Fibroblast of mammary gland (primary cell): Measurements from ENCODE around the gene THAP5.

Source experiments
- DNase-seq: peaks from one replicate; pipeline ENCODE4 v3.0.0-alpha.2; 2010; ENCODE audit warnings: low read depth
- H3K4me3 ChIP-seq: 2 replicates; pipeline ENCODE4 v1.5.1; 2011; ENCODE audit warnings: low read depth, mild to moderate bottlenecking, low read length, moderate library complexity; ENCODE audit not compliant: control insufficient read depth
- CTCF ChIP-seq: conservative IDR thresholded peaks from 2 replicates; pipeline ENCODE4 v1.5.1; 2011; ENCODE audit warnings: low read depth, low read length, inconsistent platforms; ENCODE audit not compliant: control insufficient read depth, insufficient read depth

THAP5 gene

GRCh38 chr7:108609643-108610042 lies 40.1 kb upstream of the THAP5 start:
- no peak for DNase-seq
- no peak overlapping the region for H3K4me3 ChIP-seq
- TF ChIP-seq CTCF, result no peak

DNA sequence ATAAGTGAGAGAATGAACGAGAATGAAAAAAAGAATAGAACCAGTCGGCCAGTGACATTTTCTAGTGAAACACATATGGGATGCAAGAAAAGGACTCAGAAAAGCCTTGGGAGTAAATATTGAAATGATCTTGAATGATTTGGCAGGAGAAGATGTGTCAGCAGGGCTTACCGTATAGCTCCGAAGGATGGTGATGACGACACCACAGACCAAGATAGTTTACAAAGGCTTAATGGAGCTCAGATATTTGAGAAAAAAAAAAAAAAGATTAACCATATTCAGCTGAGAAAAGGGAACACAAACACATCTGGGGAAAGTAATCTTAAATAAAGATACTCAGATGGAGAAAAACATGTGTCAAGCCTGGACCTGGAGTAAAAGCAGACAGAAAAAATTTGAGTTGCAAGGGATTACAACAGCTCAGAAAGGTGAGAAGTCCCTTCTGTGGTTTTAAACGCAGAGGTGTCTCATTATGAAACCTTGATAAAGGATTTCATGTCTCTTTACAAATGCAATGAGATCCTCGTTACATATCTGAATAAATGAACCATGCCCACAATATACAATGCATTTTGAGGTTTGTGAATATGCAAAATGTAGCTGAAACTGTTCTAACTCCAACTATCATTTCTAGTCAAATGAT lies 36.2 kb upstream of the THAP5 start:
- no peak for TF ChIP-seq CTCF
- no peak for DNase-seq
- no peak overlapping the region for H3K4me3 ChIP-seq

DNA sequence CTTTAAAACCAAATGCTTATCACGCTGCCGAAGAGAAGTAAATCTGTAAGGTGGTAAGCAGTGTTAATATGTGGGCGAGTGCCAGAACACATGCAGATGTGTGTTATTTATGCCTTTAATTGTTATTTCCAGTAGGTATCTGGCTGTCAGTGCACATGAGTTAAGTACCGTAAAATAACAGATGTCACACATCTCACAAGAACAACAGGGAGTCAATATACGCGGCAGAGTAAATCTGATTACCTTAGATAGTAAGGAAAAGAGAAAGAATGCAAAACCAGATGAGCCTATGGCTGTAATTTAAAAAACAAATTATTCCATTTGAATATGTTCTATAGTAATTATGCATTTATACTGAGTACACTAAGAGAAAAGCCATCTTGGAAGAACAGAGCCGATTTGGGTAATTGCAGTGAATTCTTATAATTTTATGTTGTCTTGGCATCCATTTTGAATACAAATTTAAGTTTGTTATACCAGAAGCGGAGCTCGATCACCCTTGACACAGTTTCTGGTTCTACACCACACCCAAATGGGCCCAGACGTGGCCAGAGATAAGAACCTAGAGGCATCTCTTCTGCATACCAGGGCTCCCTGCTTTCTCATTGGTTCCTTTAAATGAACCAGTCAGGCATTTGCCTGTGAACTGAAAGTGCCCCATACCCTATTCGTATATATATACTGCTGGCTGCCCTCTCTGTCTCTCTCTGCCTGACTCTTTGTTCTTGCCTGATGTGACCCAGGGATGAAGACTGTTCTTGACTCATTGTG lies 35.0 kb upstream of the THAP5 start:
- no peak for TF ChIP-seq CTCF
- no peak for DNase-seq
- H3K4me3 ChIP-seq, result no peak overlapping the region

- no peak overlapping the region for H3K4me3 ChIP-seq
- no peak for DNase-seq
- TF ChIP-seq CTCF, result no peak
Measured at GRCh38 chr7:108603656-108604306, 34.3 kb upstream of the THAP5 start.

- no peak for TF ChIP-seq CTCF
- H3K4me3 ChIP-seq, result no peak overlapping the region
- no peak for DNase-seq
Measured at GRCh38 chr7:108600399-108600798, 30.9 kb upstream of the THAP5 start.

DNA sequence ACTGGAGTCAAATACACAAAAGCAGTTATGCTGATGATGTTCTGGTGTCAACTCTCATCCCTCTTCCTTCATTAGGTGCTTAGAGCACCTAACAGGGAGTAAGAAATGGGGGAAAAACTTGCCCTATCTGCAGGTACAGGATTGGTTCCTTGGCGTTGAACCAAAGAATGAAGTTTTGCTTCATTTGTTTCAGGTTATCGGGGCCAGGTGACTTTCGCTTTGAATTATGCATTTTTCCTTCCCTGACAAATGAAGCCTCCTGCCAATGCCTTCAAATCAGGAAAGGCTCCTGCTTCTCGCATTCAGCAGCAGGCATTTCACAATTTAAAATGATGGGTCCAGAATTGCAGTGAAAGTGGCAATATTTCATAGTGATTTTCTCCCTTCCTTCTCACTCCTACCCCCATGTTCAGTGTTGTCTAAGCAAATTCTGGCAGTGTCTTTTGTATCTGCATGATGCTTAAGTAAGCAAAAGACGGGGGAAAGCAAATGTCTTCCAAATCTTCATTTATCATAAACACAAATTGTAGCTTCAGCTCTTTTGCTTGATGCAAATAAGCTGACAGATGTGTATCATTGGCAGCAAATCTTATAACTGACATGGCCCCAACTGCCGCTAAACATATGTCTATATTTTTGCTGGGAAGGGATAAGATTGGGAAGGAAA lies 29.5 kb upstream of the THAP5 start:
- TF ChIP-seq CTCF, result no peak
- H3K4me3 ChIP-seq, result no peak overlapping the region
- no peak for DNase-seq
